BE2C (cell line): ENCODE results near the gene FCRL1.

ENCODE experiments used
- DNase-seq: peaks from one replicate; pipeline ENCODE4 v3.0.0-alpha.2; 2020
- H3K27me3 ChIP-seq: fragments of 250-450 bp; sonication (Bioruptor Pico); 2 replicates; pipeline ENCODE4 v1.5.1; 2020; ENCODE audit warnings: mild to moderate bottlenecking
- H3K36me3 ChIP-seq: fragments of 250-450 bp; sonication (Bioruptor Pico); 2 replicates; pipeline ENCODE4 v1.5.1; 2020; ENCODE audit warnings: mild to moderate bottlenecking
- H3K4me1 ChIP-seq: fragments of 250-450 bp; sonication (Bioruptor Pico); 2 replicates; pipeline ENCODE4 v1.5.1; 2020
- H3K4me3 ChIP-seq: 2 replicates; pipeline ENCODE4 v1.5.1; 2011; ENCODE audit warnings: low read depth, low read length
- H3K9me3 ChIP-seq: fragments of 250-450 bp; sonication (Bioruptor Pico); 2 replicates; pipeline ENCODE4 v1.5.1; 2020
- TF ChIP-seq, protein P1 (sequence below): IDR thresholded peaks from 2 replicates; pipeline ENCODE4 v1.5.1; 2012; ENCODE audit warnings: mild to moderate bottlenecking, low read depth, low read length

FCRL1 gene

DNA sequence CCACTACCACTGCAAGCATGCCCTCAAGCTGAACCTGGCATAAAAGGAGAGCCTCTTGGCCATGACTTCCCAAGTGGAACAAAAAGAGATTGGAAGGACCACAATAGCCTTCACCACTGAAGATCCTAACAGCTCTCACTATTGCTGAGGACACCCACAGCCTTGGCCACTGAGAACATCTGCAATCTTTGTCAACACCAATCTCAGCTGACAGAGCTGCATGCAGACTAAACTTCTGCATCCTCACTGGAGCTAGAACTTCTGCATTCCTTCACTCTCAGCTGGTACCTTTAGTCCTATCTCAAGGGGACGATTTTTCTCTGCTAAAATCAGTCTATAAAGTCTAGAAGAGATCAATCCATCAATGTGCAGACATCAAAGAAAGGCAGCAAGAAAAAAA lies 34.7 kb downstream of the FCRL1 start:
- Histone ChIP-seq H3K36me3 (no peaks in the 10 kb centered on the region), H3K27me3 (no peaks in the 10 kb centered on the region), H3K9me3 (no peaks in the 10 kb centered on the region), H3K4me3 (no peak overlapping the region), H3K4me1 (no peaks in the 10 kb centered on the region)
- TF ChIP-seq, protein P1, sequence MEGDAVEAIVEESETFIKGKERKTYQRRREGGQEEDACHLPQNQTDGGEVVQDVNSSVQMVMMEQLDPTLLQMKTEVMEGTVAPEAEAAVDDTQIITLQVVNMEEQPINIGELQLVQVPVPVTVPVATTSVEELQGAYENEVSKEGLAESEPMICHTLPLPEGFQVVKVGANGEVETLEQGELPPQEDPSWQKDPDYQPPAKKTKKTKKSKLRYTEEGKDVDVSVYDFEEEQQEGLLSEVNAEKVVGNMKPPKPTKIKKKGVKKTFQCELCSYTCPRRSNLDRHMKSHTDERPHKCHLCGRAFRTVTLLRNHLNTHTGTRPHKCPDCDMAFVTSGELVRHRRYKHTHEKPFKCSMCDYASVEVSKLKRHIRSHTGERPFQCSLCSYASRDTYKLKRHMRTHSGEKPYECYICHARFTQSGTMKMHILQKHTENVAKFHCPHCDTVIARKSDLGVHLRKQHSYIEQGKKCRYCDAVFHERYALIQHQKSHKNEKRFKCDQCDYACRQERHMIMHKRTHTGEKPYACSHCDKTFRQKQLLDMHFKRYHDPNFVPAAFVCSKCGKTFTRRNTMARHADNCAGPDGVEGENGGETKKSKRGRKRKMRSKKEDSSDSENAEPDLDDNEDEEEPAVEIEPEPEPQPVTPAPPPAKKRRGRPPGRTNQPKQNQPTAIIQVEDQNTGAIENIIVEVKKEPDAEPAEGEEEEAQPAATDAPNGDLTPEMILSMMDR: no peak
- DNase-seq: no peak

DNA sequence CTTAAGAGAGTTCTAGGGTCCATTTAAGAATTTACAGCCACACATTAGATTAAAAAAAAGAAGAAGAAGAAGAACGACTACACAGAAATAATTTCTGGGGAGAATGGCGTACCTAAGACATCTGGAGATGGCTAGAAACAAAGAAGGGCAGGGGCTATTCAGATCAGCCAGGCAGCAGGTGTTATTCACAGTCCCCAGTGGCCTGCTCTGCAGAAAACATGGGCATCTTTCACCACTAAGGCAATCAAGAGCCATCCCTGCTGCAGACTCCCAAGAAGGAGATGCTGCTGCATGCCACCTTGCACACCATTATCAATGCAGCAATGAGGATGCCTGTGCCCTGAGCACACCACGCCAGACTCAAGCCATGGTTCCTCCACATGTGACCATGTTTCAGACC lies 35.1 kb downstream of the FCRL1 start:
- Histone ChIP-seq H3K27me3 (no peaks in the 10 kb centered on the region), H3K4me3 (no peak overlapping the region), H3K36me3 (no peaks in the 10 kb centered on the region), H3K9me3 (no peaks in the 10 kb centered on the region), H3K4me1 (no peaks in the 10 kb centered on the region)
- DNase-seq: no peak
- TF ChIP-seq, protein P1: no peak

DNA sequence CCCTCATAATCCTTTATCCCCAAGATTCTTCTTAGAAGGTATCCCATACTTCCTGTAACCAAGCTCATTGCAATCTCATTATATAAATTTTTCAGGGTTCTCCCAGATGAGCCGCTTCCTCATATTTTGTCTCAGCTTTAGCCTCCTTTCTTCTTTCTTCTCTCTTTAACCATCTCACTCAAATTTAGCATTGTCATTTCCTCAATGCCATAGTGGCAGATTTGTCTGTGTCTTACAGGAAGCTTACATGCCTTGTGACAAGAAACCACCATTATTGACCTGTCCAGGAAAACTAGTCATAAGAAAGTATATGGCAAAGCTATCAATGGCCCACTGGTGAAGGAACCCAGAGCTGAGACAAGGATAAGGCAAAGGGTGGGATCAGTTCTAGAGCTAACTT lies 37.0 kb downstream of the FCRL1 start:
- Histone ChIP-seq H3K4me1 (no peaks in the 10 kb centered on the region), H3K4me3 (no peak overlapping the region), H3K36me3 (no peaks in the 10 kb centered on the region), H3K27me3 (no peaks in the 10 kb centered on the region), H3K9me3 (no peaks in the 10 kb centered on the region)
- no peak for DNase-seq
- TF ChIP-seq, protein P1: no peak

DNA sequence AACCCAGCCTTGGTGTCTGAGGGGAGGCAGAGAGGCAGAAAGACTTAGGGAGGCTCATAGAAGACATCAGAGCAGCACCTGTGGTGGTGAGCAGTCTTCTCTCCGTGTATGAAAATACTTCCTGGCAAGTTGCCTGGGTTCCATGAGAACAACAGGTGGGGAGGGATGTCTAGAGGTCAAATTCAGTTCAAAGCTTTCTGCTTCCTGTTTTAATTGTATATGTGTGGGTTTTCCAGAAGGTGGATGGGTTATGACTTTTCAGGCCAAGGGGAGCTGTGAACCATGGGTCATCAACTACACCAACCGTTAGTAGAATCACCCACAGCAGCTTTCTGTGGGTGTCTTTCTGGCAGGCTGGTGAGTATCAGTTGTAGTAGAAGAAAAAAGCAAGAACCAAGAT lies 38.9 kb downstream of the FCRL1 start:
- no peaks in the 10 kb centered on the region for H3K9me3 ChIP-seq
- DNase-seq: no peak
- no peaks in the 10 kb centered on the region for H3K36me3 ChIP-seq
- H3K4me1 ChIP-seq: no peaks in the 10 kb centered on the region
- H3K27me3 ChIP-seq: no peaks in the 10 kb centered on the region
- H3K4me3 ChIP-seq: no peak overlapping the region
- TF ChIP-seq, protein P1: no peak

DNA sequence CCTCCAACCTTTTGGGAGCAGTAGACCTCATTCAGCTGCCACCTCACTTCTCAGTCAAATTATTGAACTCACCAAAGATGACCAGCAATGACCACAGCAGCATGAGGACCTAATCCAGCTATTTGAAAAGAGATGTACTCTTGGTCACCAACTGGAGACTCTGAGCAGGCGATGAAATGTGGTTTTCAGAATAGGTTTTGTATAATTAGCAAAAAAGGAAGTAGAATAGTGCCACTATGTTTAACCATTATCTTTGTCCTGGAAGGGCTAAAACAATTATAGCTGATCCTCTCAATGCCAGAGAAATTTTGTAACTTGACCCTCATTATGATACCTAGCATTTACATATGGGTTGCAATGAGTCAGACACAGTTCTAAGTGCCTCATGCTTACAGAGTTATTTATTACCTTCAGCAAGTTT lies 42.9 kb downstream of the FCRL1 start, which contains the start of gene FCRL2:
Gene FCRL2, minus strand, starts transcription at position 162 of the 421 bp plus-strand sequence. Its CDS starts 59 bp downstream, at position 103.
- H3K9me3 ChIP-seq: no peaks in the 10 kb centered on the region
- no peak within 1 kb of the TSS for H3K4me3 ChIP-seq
- H3K36me3 ChIP-seq: no peaks in the 10 kb centered on the region
- TF ChIP-seq, protein P1: no peak
- DNase-seq: no peak
- H3K27me3 ChIP-seq: no peaks in the 10 kb centered on the region
- no peaks in the 10 kb centered on the region for H3K4me1 ChIP-seq

DNA sequence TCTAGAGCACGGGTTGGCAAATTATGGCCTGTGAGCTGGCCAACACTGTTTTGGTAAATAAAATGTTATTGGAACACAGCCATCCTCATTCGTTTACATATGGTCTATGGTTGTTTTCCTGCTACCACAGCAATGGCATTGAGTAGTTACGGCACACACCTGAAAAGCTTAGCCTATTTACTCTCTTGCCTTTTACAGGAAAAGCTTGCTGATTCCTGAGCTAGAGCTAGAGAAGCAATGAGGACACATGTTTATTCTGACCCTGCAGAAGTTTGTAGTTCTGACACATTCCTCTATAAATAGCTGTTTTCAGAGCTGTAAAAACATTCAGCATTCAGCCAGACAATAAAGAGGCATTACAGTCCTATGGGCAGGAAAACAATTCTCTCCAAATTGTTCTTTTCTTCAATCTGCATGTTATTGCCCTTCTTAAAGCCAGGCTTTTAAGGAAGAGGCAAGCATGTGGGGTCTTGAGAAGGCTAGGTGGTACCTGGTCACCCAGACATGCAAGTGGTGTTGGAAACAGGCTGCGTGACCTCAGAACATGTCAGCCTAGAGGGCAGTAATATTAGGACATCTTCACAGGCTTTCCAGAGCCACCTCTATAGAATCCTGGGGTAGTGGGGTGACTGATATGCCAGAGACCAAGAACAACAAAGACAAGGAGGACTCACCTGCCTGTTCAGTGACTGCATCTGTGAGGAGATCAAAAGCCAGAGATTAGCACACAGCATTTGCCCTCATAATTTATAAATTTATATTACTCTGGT lies 44.6 kb downstream of the FCRL1 start:
- Histone ChIP-seq H3K4me3 (no peak overlapping the region), H3K27me3 (no peaks in the 10 kb centered on the region), H3K4me1 (no peaks in the 10 kb centered on the region), H3K9me3 (no peaks in the 10 kb centered on the region), H3K36me3 (no peaks in the 10 kb centered on the region)
- no peak for DNase-seq
- TF ChIP-seq, protein P1: no peak
